Measurements from ENCODE around the gene ZSCAN5B.
"Not testable (repeated sequence)": the region's sequence is repeated elsewhere in the genome, so short reads cannot be mapped to it uniquely, and the experiment has no call there.

ZSCAN5B gene

GRCh38 chr19:56197646-56198045, at the start of gene ZSCAN5B:
Gene ZSCAN5B, minus strand, starts transcription at chr19:56197783. Its CDS starts 4,731 bp downstream, at chr19:56193052.
- not testable (repeated sequence) for H3K27ac ChIP-seq

- not testable (repeated sequence) for H3K27ac ChIP-seq
Observed at GRCh38 chr19:56245764-56246163, 48.2 kb upstream of the ZSCAN5B start.

- H3K27ac ChIP-seq = no peak overlapping the region
- no peak for TF ChIP-seq CTCF (IDR thresholded peaks at IDR 0.05)
- no peak for TF ChIP-seq ZFX (IDR thresholded peaks at IDR 0.05; ENCODE audit: borderline replicate concordance)
Observed at GRCh38 chr19:56245121-56245740, 47.6 kb upstream of the ZSCAN5B start.

GRCh38 chr19:56223481-56223880, 25.9 kb upstream of the ZSCAN5B start:
- H3K27ac ChIP-seq = no peak overlapping the region
- TF ChIP-seq ZFX (IDR thresholded peaks at IDR 0.05; ENCODE audit: borderline replicate concordance) (no peak), CTCF (IDR thresholded peaks at IDR 0.05) (no peak)

GRCh38 chr19:56222901-56223300, 25.3 kb upstream of the ZSCAN5B start:
- TF ChIP-seq ZFX (IDR thresholded peaks at IDR 0.05; ENCODE audit: borderline replicate concordance) (no peak), CTCF (IDR thresholded peaks at IDR 0.05) (no peak)
- H3K27ac ChIP-seq = no peak overlapping the region

- no peak overlapping the region for H3K27ac ChIP-seq
- no peak for TF ChIP-seq ZFX (IDR thresholded peaks at IDR 0.05; ENCODE audit: borderline replicate concordance)
Observed at GRCh38 chr19:56221851-56222250, 24.3 kb upstream of the ZSCAN5B start.

GRCh38 chr19:56221442-56221841, 23.9 kb upstream of the ZSCAN5B start:
- peak; percentile 32 for TF ChIP-seq CTCF (IDR thresholded peaks at IDR 0.05)
- H3K27ac ChIP-seq = not testable (repeated sequence)

- H3K27ac ChIP-seq = no peak overlapping the region
- no peak for TF ChIP-seq CTCF (IDR thresholded peaks at IDR 0.05)
- no peak for TF ChIP-seq ZFX (IDR thresholded peaks at IDR 0.05; ENCODE audit: borderline replicate concordance)
Observed at GRCh38 chr19:56218961-56219360, 21.4 kb upstream of the ZSCAN5B start.

Measured in 22Rv1 (cell line).